ENCODE measurements around the gene ELAVL1.
"Not testable (repeated sequence)": the region's sequence is repeated elsewhere in the genome, so short reads cannot be mapped to it uniquely, and the experiment has no call there.

Gene ELAVL1

GRCh38 chr19:8036434-8037099, 31.1 kb upstream of the ELAVL1 start:
- DNase-seq (ENCODE audit: extremely low spot score): no peak

GRCh38 chr19:8034178-8034525, 28.7 kb upstream of the ELAVL1 start:
- no peak for DNase-seq (ENCODE audit: extremely low spot score)
- TF ChIP-seq TARDBP (IDR thresholded peaks at IDR 0.05) (no peak), ZNF384 (IDR thresholded peaks at IDR 0.05) (no peak)
- ChIA-PET CTCF (no interaction called here), POLR2A (no interaction called here)

More at GRCh38 chr19:8036434-8037099, 31.1 kb upstream of the ELAVL1 start:
- TF ChIP-seq TARDBP (IDR thresholded peaks at IDR 0.05) (no peak), SP1 (IDR thresholded peaks at IDR 0.05) (no peak), SUZ12 (IDR thresholded peaks at IDR 0.05) (no peak), ELF4 (IDR thresholded peaks at IDR 0.05) (no peak), BHLHE40 (IDR thresholded peaks at IDR 0.05; ENCODE audit: borderline replicate concordance) (no peak), CTBP1 (IDR thresholded peaks at IDR 0.05; ENCODE audit: borderline replicate concordance) (no peak), NFRKB (IDR thresholded peaks at IDR 0.05) (no peak), FOXA1 (IDR thresholded peaks at IDR 0.05) (no peak), PKNOX1 (IDR thresholded peaks at IDR 0.05) (no peak), FOXM1 (IDR thresholded peaks at IDR 0.05; ENCODE audit: borderline replicate concordance) (no peak), LEF1 (IDR thresholded peaks at IDR 0.05; ENCODE audit: borderline replicate concordance) (no peak), L3MBTL2 (conservative IDR thresholded peaks at IDR 0.05) (no peak), FOXK2 (IDR thresholded peaks at IDR 0.05) (no peak), HDGF (IDR thresholded peaks at IDR 0.05; ENCODE audit: borderline replicate concordance) (no peak), ZNF384 (IDR thresholded peaks at IDR 0.05) (no peak), ARNT (IDR thresholded peaks at IDR 0.05) (no peak)
- ChIA-PET CTCF (interaction anchor here (0.6 to 0.9 kb wide), 2 partner anchors 168 to 198 kb away, joined by 3 to 4 read pairs; no protein-coding TSS in a partner anchor), POLR2A (no interaction called here)

GRCh38 chr19:8033287-8034177, 28.1 kb upstream of the ELAVL1 start:
- DNase-seq (ENCODE audit: extremely low spot score); CTCF ChIA-PET; POLR2A ChIA-PET: not testable (repeated sequence)

GRCh38 chr19:8030960-8031359, 25.5 kb upstream of the ELAVL1 start:
- TF ChIP-seq CTBP1 (IDR thresholded peaks at IDR 0.05; ENCODE audit: borderline replicate concordance): no peak
- no peak for TF ChIP-seq BHLHE40 (IDR thresholded peaks at IDR 0.05; ENCODE audit: borderline replicate concordance)
- TF ChIP-seq TARDBP (IDR thresholded peaks at IDR 0.05): no peak
- no peak for TF ChIP-seq FOXA1 (IDR thresholded peaks at IDR 0.05)
- no peak for TF ChIP-seq FOXK2 (IDR thresholded peaks at IDR 0.05)
- TF ChIP-seq SP1 (IDR thresholded peaks at IDR 0.05): no peak
- no peak for TF ChIP-seq NFRKB (IDR thresholded peaks at IDR 0.05)
- no peak for TF ChIP-seq HDGF (IDR thresholded peaks at IDR 0.05; ENCODE audit: borderline replicate concordance)
- TF ChIP-seq ARNT (IDR thresholded peaks at IDR 0.05): no peak
- TF ChIP-seq ZNF384 (IDR thresholded peaks at IDR 0.05): no peak
- no peak for TF ChIP-seq SUZ12 (IDR thresholded peaks at IDR 0.05)
- no peak for TF ChIP-seq PKNOX1 (IDR thresholded peaks at IDR 0.05)
- no peak for TF ChIP-seq L3MBTL2 (conservative IDR thresholded peaks at IDR 0.05)
- no peak for TF ChIP-seq FOXM1 (IDR thresholded peaks at IDR 0.05; ENCODE audit: borderline replicate concordance)
- TF ChIP-seq ELF4 (IDR thresholded peaks at IDR 0.05): no peak
- no peak for TF ChIP-seq LEF1 (IDR thresholded peaks at IDR 0.05; ENCODE audit: borderline replicate concordance)
- DNase-seq (ENCODE audit: extremely low spot score): no peak
- ChIA-PET CTCF (no interaction called here), POLR2A (interaction anchor here (0.7 kb wide), 1 partner anchor 25 kb away, joined by 3 read pairs; no protein-coding TSS in a partner anchor)

GRCh38 chr19:8028951-8029491, 23.6 kb upstream of the ELAVL1 start:
- ChIA-PET POLR2A (interaction anchor here (0.7 kb wide), 1 partner anchor 24 kb away, joined by 3 read pairs; the partner anchor contains the start of gene ELAVL1), CTCF (interaction anchor here (0.8 kb wide), 1 partner anchor 27 kb away, joined by 3 read pairs; no protein-coding TSS in a partner anchor)
- no peak for DNase-seq (ENCODE audit: extremely low spot score)
- TF ChIP-seq TARDBP (IDR thresholded peaks at IDR 0.05) (no peak), FOXA1 (IDR thresholded peaks at IDR 0.05) (no peak), FOXM1 (IDR thresholded peaks at IDR 0.05; ENCODE audit: borderline replicate concordance) (no peak), L3MBTL2 (conservative IDR thresholded peaks at IDR 0.05) (no peak), SUZ12 (IDR thresholded peaks at IDR 0.05) (no peak), PKNOX1 (IDR thresholded peaks at IDR 0.05) (no peak), FOXK2 (IDR thresholded peaks at IDR 0.05) (no peak), NFRKB (IDR thresholded peaks at IDR 0.05) (no peak), LEF1 (IDR thresholded peaks at IDR 0.05; ENCODE audit: borderline replicate concordance) (no peak), CTBP1 (IDR thresholded peaks at IDR 0.05; ENCODE audit: borderline replicate concordance) (no peak), ELF4 (IDR thresholded peaks at IDR 0.05) (no peak), BHLHE40 (IDR thresholded peaks at IDR 0.05; ENCODE audit: borderline replicate concordance) (no peak), SP1 (IDR thresholded peaks at IDR 0.05) (no peak), HDGF (IDR thresholded peaks at IDR 0.05; ENCODE audit: borderline replicate concordance) (no peak), ARNT (IDR thresholded peaks at IDR 0.05) (no peak), ZNF384 (IDR thresholded peaks at IDR 0.05) (no peak)

Data from HEK293T (cell line).